SK-N-SH (cell line): ENCODE results near the gene ARHGAP25.

ENCODE experiments used
- CHD2 ChIP-seq: fragments of 150-350 bp; IDR thresholded peaks from 2 replicates; pipeline ENCODE4 v1.6.1; 2018; ENCODE audit warnings: low read length; ENCODE audit not compliant: partially characterized antibody
- CTCF ChIP-seq: fragments of 200-600 bp; sonication (generic); IDR thresholded peaks from 2 replicates; pipeline ENCODE4 v1.6.1; 2017; ENCODE audit warnings: antibody characterized with exemption, mild to moderate bottlenecking, moderate library complexity
- EP300 ChIP-seq, 2 experiments: IDR thresholded peaks; 2 replicates each; pipeline versions ENCODE4 v1.4.0 to v1.6.1; 2012; ENCODE audit warnings: borderline replicate concordance in 1 of 2, low read depth in 1 of 2, low read length in 1 of 2
- FOSL2 ChIP-seq: IDR thresholded peaks from 2 replicates; pipeline ENCODE4 v1.4.0; 2012; ENCODE audit warnings: low read depth, mild to moderate bottlenecking, moderate library complexity, borderline replicate concordance
- MAX ChIP-seq: IDR thresholded peaks from 2 replicates; pipeline ENCODE4 v1.4.0; 2012; ENCODE audit warnings: low read depth
- MXI1 ChIP-seq: IDR thresholded peaks from 2 replicates; pipeline ENCODE4 v1.6.1; 2012; ENCODE audit warnings: mild to moderate bottlenecking, low read depth, low read length, improper control_type of control experiment
- PBX3 ChIP-seq: IDR thresholded peaks from 2 replicates; pipeline ENCODE4; 2012
- REST ChIP-seq: IDR thresholded peaks from 2 replicates; pipeline ENCODE4 v1.6.1; 2012; ENCODE audit warnings: mild to moderate bottlenecking, low read depth, low read length, moderate library complexity
- RFX5 ChIP-seq: IDR thresholded peaks from 2 replicates; pipeline ENCODE4 v1.6.1; 2012; ENCODE audit warnings: mild to moderate bottlenecking, improper control_type of control experiment, low read length
- RXRA ChIP-seq: IDR thresholded peaks from 2 replicates; pipeline ENCODE4 v1.4.0; 2012; ENCODE audit warnings: low read depth, mild to moderate bottlenecking, borderline replicate concordance
- TAF1 ChIP-seq: IDR thresholded peaks from 2 replicates; pipeline ENCODE4 v1.6.1; 2012; ENCODE audit warnings: low read depth, mild to moderate bottlenecking, low read length, moderate library complexity, borderline replicate concordance
- TCF12 ChIP-seq: IDR thresholded peaks from 2 replicates; pipeline ENCODE4 v1.4.0; 2012
- TEAD4 ChIP-seq: IDR thresholded peaks from 2 replicates; pipeline ENCODE4 v1.4.0; 2012; ENCODE audit warnings: mild to moderate bottlenecking, borderline replicate concordance; ENCODE audit not compliant: insufficient read depth
- YY1 ChIP-seq: IDR thresholded peaks from 2 replicates; pipeline ENCODE4 v1.4.0; 2012; ENCODE audit warnings: low read depth, mild to moderate bottlenecking

GRCh38 chr2:68695971-68696370 is 38.6 kb upstream of the ARHGAP25 start:
- no peak for TF ChIP-seq TEAD4
- no peak for TF ChIP-seq CTCF
- no peak for TF ChIP-seq RFX5
- TF ChIP-seq FOSL2 = no peak
- TF ChIP-seq MAX = no peak
- TF ChIP-seq RXRA = no peak
- TF ChIP-seq TAF1 = no peak
- TF ChIP-seq PBX3 = no peak
- TF ChIP-seq REST = no peak
- no peak for TF ChIP-seq EP300 (IDR thresholded peaks at IDR 0.05; ENCODE audit: borderline replicate concordance in 1 of 2, low read depth in 1 of 2, low read length in 1 of 2)
- TF ChIP-seq YY1 = no peak
- TF ChIP-seq TCF12 = no peak
- no peak for TF ChIP-seq CHD2
- no peak for TF ChIP-seq MXI1
